Stimulated activated naive CD8-positive, alpha-beta T cell treated with anti-CD3 and anti-CD28 coated beads, Interleukin-15, Interleukin-2, amounts not matched to agents 100 U/mL and 50 U/mL, for 24 hours (primary cell): Measurements from ENCODE around the gene CTNNA3.
A peak's percentile ranks its signal among the peaks of the same experiment; 100 is the strongest.

Experiments
- ATAC-seq: fragments of 150-1000 bp; cut with Tn5 transposase; one replicate; pipeline ENCODE4 v1.10.0; 2021
- DNase-seq: peaks from one replicate; pipeline ENCODE4 v3.0.0; 2021

The CTNNA3 gene

GRCh38 chr10:66215920-66216319, 1480.1 kb downstream of the CTNNA3 start:
- ATAC-seq (no peak), DNase-seq (no peak)

- ATAC-seq = no peak
- DNase-seq = no peak
Observed at GRCh38 chr10:66214721-66215404, 1481.1 kb downstream of the CTNNA3 start.

- no peak for ATAC-seq
- DNase-seq = no peak
Observed at GRCh38 chr10:66209025-66209424, 1487.0 kb downstream of the CTNNA3 start.

GRCh38 chr10:66204838-66205237, 1491.2 kb downstream of the CTNNA3 start:
- DNase-seq (no peak), ATAC-seq (no peak)

GRCh38 chr10:66202101-66202500, 1493.9 kb downstream of the CTNNA3 start:
- DNase-seq (no peak), ATAC-seq (no peak)

GRCh38 chr10:66192162-66192831, 1503.7 kb downstream of the CTNNA3 start:
- no peak for DNase-seq
- no peak for ATAC-seq

- DNase-seq (no peak), ATAC-seq (no peak)
Observed at GRCh38 chr10:66190413-66190812, 1505.6 kb downstream of the CTNNA3 start.

GRCh38 chr10:66189271-66189670, 1506.7 kb downstream of the CTNNA3 start:
- ATAC-seq = no peak
- no peak for DNase-seq

GRCh38 chr10:66187053-66187733, 1508.8 kb downstream of the CTNNA3 start:
- DNase-seq (no peak), ATAC-seq (no peak)

- no peak for ATAC-seq
- no peak for DNase-seq
Observed at GRCh38 chr10:66183028-66183427, 1513.0 kb downstream of the CTNNA3 start.

- ATAC-seq (no peak), DNase-seq (peak; percentile 4)
Observed at GRCh38 chr10:66180581-66181318, 1515.2 kb downstream of the CTNNA3 start.

- ATAC-seq (no peak), DNase-seq (no peak)
Observed at GRCh38 chr10:66180021-66180420, 1516.0 kb downstream of the CTNNA3 start.

GRCh38 chr10:66176772-66177171, 1519.2 kb downstream of the CTNNA3 start:
- DNase-seq (no peak), ATAC-seq (no peak)

- no peak for DNase-seq
- ATAC-seq = no peak
Observed at GRCh38 chr10:66167816-66168215, 1528.2 kb downstream of the CTNNA3 start.

GRCh38 chr10:66162560-66163143, 1533.3 kb downstream of the CTNNA3 start:
- ATAC-seq (no peak), DNase-seq (no peak)

GRCh38 chr10:66151346-66151745, 1544.6 kb downstream of the CTNNA3 start:
- DNase-seq (no peak), ATAC-seq (no peak)

GRCh38 chr10:66148312-66148711, 1547.7 kb downstream of the CTNNA3 start:
- DNase-seq = no peak

GRCh38 chr10:66144016-66144415, 1552.0 kb downstream of the CTNNA3 start:
- ATAC-seq = no peak
- DNase-seq = no peak

More at GRCh38 chr10:66148312-66148711, 1547.7 kb downstream of the CTNNA3 start:
- ATAC-seq = no peak

GRCh38 chr10:66102756-66103155, 1593.2 kb downstream of the CTNNA3 start:
- DNase-seq (no peak), ATAC-seq (no peak)

- ATAC-seq (no peak), DNase-seq (no peak)
Observed at GRCh38 chr10:66098595-66099480, 1597.2 kb downstream of the CTNNA3 start.

- DNase-seq (no peak), ATAC-seq (no peak)
Observed at GRCh38 chr10:66095610-66096009, 1600.4 kb downstream of the CTNNA3 start.
